ENCODE measurements around the gene RETSAT.

RETSAT gene

DNA sequence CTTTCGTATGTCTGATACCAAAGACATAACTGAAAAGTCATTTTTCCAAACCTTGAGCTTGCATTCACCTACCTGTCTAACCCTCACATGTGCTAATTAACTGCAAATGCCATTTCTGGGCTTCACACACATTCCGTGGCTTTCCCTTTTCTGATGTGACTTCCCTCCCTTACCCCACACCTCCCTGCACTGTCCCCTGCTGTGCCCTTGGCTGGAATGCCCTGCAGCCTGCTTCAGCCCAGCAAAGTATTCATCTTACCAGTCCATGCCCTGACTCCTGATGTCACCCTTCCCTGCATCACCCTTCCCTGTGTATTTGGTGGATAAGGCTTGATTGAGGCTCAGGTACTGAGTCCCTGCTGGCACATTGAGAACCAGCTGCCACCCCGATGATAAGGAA is 12.2 kb downstream of the RETSAT start:
- Histone ChIP-seq H3F3A (ENCODE audit: low read depth) (no peaks in the 10 kb centered on the region), H2AFZ (ENCODE audit: low read length) (no peak overlapping the region), H3K9me2 (replicated peaks; ENCODE audit: low read depth, low read length) (no peaks in the 10 kb centered on the region), H3K4me1 (ENCODE audit: insufficient read depth, low read length, poor library complexity, severe bottlenecking) (no peaks in the 10 kb centered on the region), H3K9ac (ENCODE audit: low read depth, low read length, poor library complexity, severe bottlenecking) (no peak overlapping the region), H4K20me1 (ENCODE audit: insufficient read depth, low read length, poor library complexity, severe bottlenecking) (no peaks in the 10 kb centered on the region), H3K36me3 (ENCODE audit: insufficient read depth, low read length) (0 out of 2 replicates have a peak, but pooled peaks cover 4% of the 10 kb centered on the region), H3K79me2 (ENCODE audit: insufficient read depth, low read length) (no peaks in the 10 kb centered on the region), H3K4me2 (ENCODE audit: low read depth, low read length, poor library complexity, severe bottlenecking) (no peak overlapping the region), H3K4me3 (ENCODE audit: low read length, poor library complexity, severe bottlenecking) (no peak overlapping the region), H3K27me3 (ENCODE audit: insufficient read depth, low read length, poor library complexity, severe bottlenecking) (no peaks in the 10 kb centered on the region), H3K9me3 (ENCODE audit: insufficient read depth, low read depth, low read length) (no peaks in the 10 kb centered on the region)
- TF ChIP-seq EZH2phosphoT487 (IDR thresholded peaks at IDR 0.05; ENCODE audit: borderline replicate concordance), result no peak
- TF ChIP-seq, protein P1, sequence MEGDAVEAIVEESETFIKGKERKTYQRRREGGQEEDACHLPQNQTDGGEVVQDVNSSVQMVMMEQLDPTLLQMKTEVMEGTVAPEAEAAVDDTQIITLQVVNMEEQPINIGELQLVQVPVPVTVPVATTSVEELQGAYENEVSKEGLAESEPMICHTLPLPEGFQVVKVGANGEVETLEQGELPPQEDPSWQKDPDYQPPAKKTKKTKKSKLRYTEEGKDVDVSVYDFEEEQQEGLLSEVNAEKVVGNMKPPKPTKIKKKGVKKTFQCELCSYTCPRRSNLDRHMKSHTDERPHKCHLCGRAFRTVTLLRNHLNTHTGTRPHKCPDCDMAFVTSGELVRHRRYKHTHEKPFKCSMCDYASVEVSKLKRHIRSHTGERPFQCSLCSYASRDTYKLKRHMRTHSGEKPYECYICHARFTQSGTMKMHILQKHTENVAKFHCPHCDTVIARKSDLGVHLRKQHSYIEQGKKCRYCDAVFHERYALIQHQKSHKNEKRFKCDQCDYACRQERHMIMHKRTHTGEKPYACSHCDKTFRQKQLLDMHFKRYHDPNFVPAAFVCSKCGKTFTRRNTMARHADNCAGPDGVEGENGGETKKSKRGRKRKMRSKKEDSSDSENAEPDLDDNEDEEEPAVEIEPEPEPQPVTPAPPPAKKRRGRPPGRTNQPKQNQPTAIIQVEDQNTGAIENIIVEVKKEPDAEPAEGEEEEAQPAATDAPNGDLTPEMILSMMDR (conservative IDR thresholded peaks at IDR 0.05; ENCODE audit: low read length), result no peak

DNA sequence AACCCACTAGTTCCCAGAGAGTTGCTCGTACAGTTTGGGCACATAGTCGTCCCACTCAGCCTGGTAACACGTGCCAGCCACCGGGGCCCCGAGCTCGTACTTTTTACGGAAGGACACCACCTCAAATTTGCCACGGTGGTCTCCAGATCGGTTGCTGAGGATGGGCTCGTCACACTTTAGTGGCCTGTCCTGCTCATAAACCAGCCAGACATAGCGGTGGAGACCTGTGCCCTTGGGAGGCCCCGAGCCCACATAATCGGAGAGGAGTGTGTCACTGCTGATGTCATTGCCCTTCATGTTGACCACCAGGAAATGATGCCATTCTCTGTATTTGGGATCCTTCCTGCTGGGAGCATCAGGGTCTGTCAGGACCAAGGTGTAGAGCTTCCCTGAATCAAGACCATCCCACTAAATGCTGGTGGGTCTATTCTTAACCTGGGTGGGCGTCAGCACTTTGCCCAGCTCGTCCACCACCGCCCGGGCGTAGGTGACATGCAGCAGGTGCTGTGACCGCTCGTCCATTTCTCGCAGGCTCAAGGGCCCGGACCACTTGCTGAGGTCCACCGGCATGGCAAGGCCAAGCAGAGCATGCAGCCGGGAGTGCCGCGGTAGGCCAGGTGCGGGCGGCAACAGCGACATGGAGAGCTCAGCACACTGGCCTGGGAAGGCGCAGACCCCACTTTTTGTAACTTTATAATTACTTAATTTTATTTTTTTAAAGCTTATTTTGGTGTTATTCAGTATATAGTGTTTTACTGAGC is 12.9 kb downstream of the RETSAT start:
- Histone ChIP-seq H3K36me3 (ENCODE audit: insufficient read depth, low read length) (0 out of 2 replicates have a peak, but pooled peaks cover 4% of the 10 kb centered on the region), H4K20me1 (ENCODE audit: insufficient read depth, low read length, poor library complexity, severe bottlenecking) (no peaks in the 10 kb centered on the region), H3K4me3 (ENCODE audit: low read length, poor library complexity, severe bottlenecking) (no peak overlapping the region), H2AFZ (ENCODE audit: low read length) (no peak overlapping the region), H3K4me2 (ENCODE audit: low read depth, low read length, poor library complexity, severe bottlenecking) (no peak overlapping the region), H3K4me1 (ENCODE audit: insufficient read depth, low read length, poor library complexity, severe bottlenecking) (no peaks in the 10 kb centered on the region), H3K27me3 (ENCODE audit: insufficient read depth, low read length, poor library complexity, severe bottlenecking) (no peaks in the 10 kb centered on the region), H3K9ac (ENCODE audit: low read depth, low read length, poor library complexity, severe bottlenecking) (no peak overlapping the region), H3K9me3 (ENCODE audit: insufficient read depth, low read depth, low read length) (no peaks in the 10 kb centered on the region), H3F3A (ENCODE audit: low read depth) (no peaks in the 10 kb centered on the region), H3K79me2 (ENCODE audit: insufficient read depth, low read length) (no peaks in the 10 kb centered on the region), H3K9me2 (replicated peaks; ENCODE audit: low read depth, low read length) (no peaks in the 10 kb centered on the region)
- TF ChIP-seq EZH2phosphoT487 (IDR thresholded peaks at IDR 0.05; ENCODE audit: borderline replicate concordance), result no peak

DNA sequence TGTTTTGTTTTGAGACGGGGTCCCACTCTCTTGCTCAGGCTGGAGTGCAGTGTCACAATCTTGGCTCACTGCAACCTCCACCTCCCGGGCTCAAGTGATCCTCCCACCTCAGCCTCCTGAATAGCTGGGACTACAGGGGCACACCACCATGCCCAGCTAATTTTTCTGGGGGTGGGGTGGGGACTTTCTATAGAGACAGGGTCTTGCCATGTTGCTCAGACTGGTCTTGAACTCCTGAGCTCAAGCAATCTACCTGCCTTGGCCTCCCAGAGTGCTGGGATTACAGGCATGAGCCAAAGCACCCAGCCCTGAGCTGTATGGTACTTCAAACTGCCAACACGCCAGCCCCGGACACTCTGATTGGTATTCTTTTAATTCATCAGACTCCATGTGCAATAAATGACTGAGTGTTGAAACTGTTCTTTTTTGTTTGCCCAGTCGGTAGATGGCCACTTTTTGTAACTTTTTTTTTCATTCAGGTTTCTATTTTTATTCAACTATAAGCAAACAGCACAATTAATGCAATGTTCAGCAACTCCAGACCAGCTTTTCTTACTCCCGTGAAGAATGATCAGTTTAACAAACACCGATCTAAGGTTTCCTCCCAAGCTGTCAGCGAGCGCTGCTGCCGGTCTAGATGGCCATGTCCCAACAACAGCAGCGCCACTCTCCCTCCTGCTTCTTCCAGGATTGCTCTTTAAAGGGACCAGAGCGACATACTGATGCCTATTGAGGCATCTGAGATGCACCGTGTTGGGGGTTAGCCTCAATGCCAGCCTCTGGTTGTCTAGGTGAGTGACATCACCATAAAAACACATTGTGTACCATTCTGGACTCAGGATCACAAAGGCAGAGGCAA is 14.1 kb downstream of the RETSAT start:
- no peak for TF ChIP-seq EZH2phosphoT487 (IDR thresholded peaks at IDR 0.05; ENCODE audit: borderline replicate concordance)
- TF ChIP-seq, protein P1 (conservative IDR thresholded peaks at IDR 0.05; ENCODE audit: low read length), result no peak
- Histone ChIP-seq H3F3A (ENCODE audit: low read depth) (no peaks in the 10 kb centered on the region), H3K79me2 (ENCODE audit: insufficient read depth, low read length) (no peaks in the 10 kb centered on the region), H3K9me3 (ENCODE audit: insufficient read depth, low read depth, low read length) (no peaks in the 10 kb centered on the region), H2AFZ (ENCODE audit: low read length) (no peak overlapping the region), H3K4me3 (ENCODE audit: low read length, poor library complexity, severe bottlenecking) (no peak overlapping the region), H3K4me2 (ENCODE audit: low read depth, low read length, poor library complexity, severe bottlenecking) (no peak overlapping the region), H4K20me1 (ENCODE audit: insufficient read depth, low read length, poor library complexity, severe bottlenecking) (no peaks in the 10 kb centered on the region), H3K27me3 (ENCODE audit: insufficient read depth, low read length, poor library complexity, severe bottlenecking) (no peaks in the 10 kb centered on the region), H3K36me3 (ENCODE audit: insufficient read depth, low read length) (0 out of 2 replicates have a peak, but pooled peaks cover 4% of the 10 kb centered on the region), H3K9me2 (replicated peaks; ENCODE audit: low read depth, low read length) (no peaks in the 10 kb centered on the region), H3K4me1 (ENCODE audit: insufficient read depth, low read length, poor library complexity, severe bottlenecking) (no peaks in the 10 kb centered on the region), H3K9ac (ENCODE audit: low read depth, low read length, poor library complexity, severe bottlenecking) (no peak overlapping the region)

Measured in Loucy (cell line).